ENCODE results near the gene TMEM8B. TPM values are rescaled to one million over a fixed set of nuclear protein-coding genes. Genes with fewer than 3 reads are reported as not detected.

The TMEM8B gene
- total and polyA plus RNA-seq, 9 of the 15 experiments (the other 6 are each of a cell fraction or from before 2014, with no cell fraction given): 0.01 to 2.2 (median 1.1) TPM

GRCh38 chr9:35834260-35835215, 5.5 kb downstream of the TMEM8B start (continued):
- 0 out of 2 replicates have a peak, but pooled peaks have one; percentile 39 for TF ChIP-seq ZNF175 (CRISPR knock-in tag; IDR thresholded peaks at IDR 0.05; ENCODE audit: low read depth)
- no peak for TF ChIP-seq HOXB6 (CRISPR knock-in tag; IDR thresholded peaks at IDR 0.05; ENCODE audit: borderline replicate concordance)
- no peak for TF ChIP-seq ZNF282 (CRISPR knock-in tag; IDR thresholded peaks at IDR 0.05)
- TF ChIP-seq NFE2 (IDR thresholded peaks at IDR 0.05; ENCODE audit: low read depth): peak; percentile 59
- TF ChIP-seq ZBTB12 (CRISPR knock-in tag; IDR thresholded peaks at IDR 0.05): no peak
- TF ChIP-seq TRIM24 (IDR thresholded peaks at IDR 0.05): no peak
- no peak for TF ChIP-seq ADNP (tag; IDR thresholded peaks at IDR 0.05)
- TF ChIP-seq NFRKB (IDR thresholded peaks at IDR 0.05; ENCODE audit: low read depth): no peak
- no peak for TF ChIP-seq NR0B1 (IDR thresholded peaks at IDR 0.05; ENCODE audit: partially characterized antibody)
- no peak for TF ChIP-seq DPF2 (IDR thresholded peaks at IDR 0.05)
- no peak for TF ChIP-seq KLF13 (tag; IDR thresholded peaks at IDR 0.05; ENCODE audit: borderline replicate concordance, low read depth)
- peak; percentile 49; the same call in 1 of the 2 replicates for TF ChIP-seq BHLHE40 (IDR thresholded peaks at IDR 0.05; ENCODE audit: low read length)
- TF ChIP-seq CTCF (IDR thresholded peaks at IDR 0.05 in 2 of 3, conservative IDR thresholded peaks at IDR 0.05 in 1 of 3; ENCODE audit: insufficient read depth in 2 of 3, low read depth in 1 of 3, low read length in 3 of 3): no peak
- no peak for TF ChIP-seq ZNF592 (IDR thresholded peaks at IDR 0.05)
- TF ChIP-seq TOE1 (IDR thresholded peaks at IDR 0.05; ENCODE audit: borderline replicate concordance): peak; percentile 66; the same call in 1 of the 2 replicates
- no peak for TF ChIP-seq TOE1 (CRISPR knock-in tag; IDR thresholded peaks at IDR 0.05; ENCODE audit: borderline replicate concordance, low read depth)
- TF ChIP-seq ZNF589 (CRISPR knock-in tag; IDR thresholded peaks at IDR 0.05; ENCODE audit: low read depth): no peak
- 0 out of 4 replicates have a peak, but pooled peaks of 1 of the 2 experiments have one; percentile 27 for TF ChIP-seq RCOR1 (IDR thresholded peaks at IDR 0.05; ENCODE audit: borderline replicate concordance in 1 of 2, low read depth in 2 of 2, low read length in 2 of 2)
